GM23338 (cell line): ENCODE data around the gene IFRD1. TPM values are rescaled to one million over a fixed set of nuclear protein-coding genes. Genes with fewer than 3 reads are reported as not detected.
"Not testable (repeated sequence)": the region's sequence is repeated elsewhere in the genome, so short reads cannot be mapped to it uniquely, and the experiment has no call there.

Experiments used
- ATAC-seq: fragments of 200-7000 bp; cut with Tn5 transposase; 3 replicates; pipeline ENCODE4 v1.9.1; 2020
- DNase-seq: peaks from one replicate; pipeline ENCODE4 v3.0.0-alpha.2; 2015; ENCODE audit warnings: low spot score
- H2AFZ ChIP-seq: fragments of 200-600 bp; sonication (generic); 2 replicates; pipeline ENCODE4 v1.8.0; 2016; ENCODE audit warnings: antibody characterized with exemption, mild to moderate bottlenecking, moderate library complexity
- H3F3A ChIP-seq: fragments of 200-600 bp; sonication (generic); replicated peaks from 2 replicates; pipeline ENCODE4 v1.8.0; 2017; ENCODE audit warnings: antibody characterized with exemption, mixed run types, low read depth
- H3K27ac ChIP-seq: fragments of 200-600 bp; sonication (generic); 2 replicates; pipeline ENCODE4 v1.6.1; 2016; ENCODE audit warnings: low read depth
- H3K27me3 ChIP-seq: fragments of 200-600 bp; sonication (generic); 2 replicates; pipeline ENCODE4 v1.8.0; 2016; ENCODE audit warnings: mild to moderate bottlenecking, mixed run types, moderate library complexity; ENCODE audit not compliant: insufficient read depth
- H3K36me3 ChIP-seq: fragments of 200-600 bp; sonication (generic); 2 replicates; pipeline ENCODE4 v1.8.0; 2016; ENCODE audit warnings: mild to moderate bottlenecking; ENCODE audit not compliant: insufficient read depth
- H3K4me1 ChIP-seq: fragments of 200-600 bp; sonication (generic); 2 replicates; pipeline ENCODE4 v1.8.0; 2016; ENCODE audit warnings: mild to moderate bottlenecking, moderate library complexity; ENCODE audit not compliant: insufficient read depth
- H3K4me2 ChIP-seq: fragments of 200-600 bp; sonication (generic); 2 replicates; pipeline ENCODE4 v1.7.1; 2017; ENCODE audit warnings: mixed run types
- H3K4me3 ChIP-seq: fragments of 200-600 bp; sonication (generic); 2 replicates; pipeline ENCODE4 v1.6.1; 2016; ENCODE audit warnings: mixed run types
- H3K79me2 ChIP-seq: fragments of 200-600 bp; sonication (generic); replicated peaks from 2 replicates; pipeline ENCODE4 v1.8.0; 2017; ENCODE audit warnings: mild to moderate bottlenecking; ENCODE audit not compliant: insufficient read depth
- H3K9me2 ChIP-seq: fragments of 200-600 bp; sonication (generic); 2 replicates; pipeline ENCODE4 v1.8.0; 2017; ENCODE audit not compliant: insufficient read depth
- H4K20me1 ChIP-seq: fragments of 200-600 bp; sonication (generic); replicated peaks from 2 replicates; pipeline ENCODE4 v1.8.0; 2017; ENCODE audit warnings: mild to moderate bottlenecking; ENCODE audit not compliant: insufficient read depth
- H3K27ac Mint-ChIP-seq: 2 replicates; pipeline ENCODE4 v1.8.0; 2020; ENCODE audit warnings: inconsistent platforms, mild to moderate bottlenecking, moderate library complexity, mixed read lengths
- H3K27me3 Mint-ChIP-seq: 3 replicates; pipeline ENCODE4 v1.8.0; 2022; ENCODE audit warnings: low read depth, mild to moderate bottlenecking, moderate library complexity, mixed read lengths, inconsistent platforms; ENCODE audit not compliant: insufficient read depth, poor library complexity
- H3K36me3 Mint-ChIP-seq: 3 replicates; pipeline ENCODE4 v1.8.0; 2021; ENCODE audit warnings: low read depth, mild to moderate bottlenecking, inconsistent platforms, moderate library complexity, mixed read lengths
- H3K4me1 Mint-ChIP-seq: 3 replicates; pipeline ENCODE4 v1.8.0; 2020; ENCODE audit warnings: mild to moderate bottlenecking, inconsistent platforms, mixed read lengths
- H3K4me3 Mint-ChIP-seq: 3 replicates; pipeline ENCODE4 v1.8.0; 2021; ENCODE audit warnings: moderate library complexity, mild to moderate bottlenecking, inconsistent platforms, mixed read lengths
- H3K9me3 Mint-ChIP-seq: 3 replicates; pipeline ENCODE4 v1.8.0; 2020; ENCODE audit warnings: moderate library complexity, mild to moderate bottlenecking, inconsistent platforms, mixed read lengths
- CTCF ChIP-seq, 2 experiments: fragments of 200-600 bp in 1 of 2; sonication (generic) in 1 of 2; conservative IDR thresholded peaks; 2 replicates each; pipeline versions ENCODE4 v1.5.1 to v1.6.1; 2016 to 2017; ENCODE audit warnings: antibody characterized with exemption in 2 of 2, low read depth in 2 of 2, mild to moderate bottlenecking in 2 of 2, moderate library complexity in 1 of 2
- EZH2phosphoT487 ChIP-seq: fragments of 200-600 bp; sonication (generic); IDR thresholded peaks from one replicate; pipeline ENCODE4 v1.8.1; 2018; ENCODE audit warnings: antibody characterized with exemption; ENCODE audit not compliant: unreplicated experiment
- NANOG ChIP-seq: IDR thresholded peaks from 2 replicates; pipeline ENCODE4 v1.6.1; 2016; ENCODE audit warnings: antibody characterized with exemption, borderline replicate concordance
- ZNF462 ChIP-seq: fragments of 250-450 bp; sonication (Bioruptor Pico); IDR thresholded peaks from 2 replicates; pipeline ENCODE4 v1.5.0; 2020; ENCODE audit warnings: mild to moderate bottlenecking, moderate library complexity
- polyA plus RNA-seq: library from polyadenylated mRNA; unstranded; fragments of >200 nt; fragmentation: Nextera tagmentation; extraction: Ambion mirVana; gene quantifications from 2 replicates; pipeline ENCODE4 v1.2.1, GENCODE V29; 2016
- total RNA-seq: library from RNA; depleted of rRNA; stranded (reverse); fragments of >200 nt; shearing (Covaris generic); gene quantifications from 2 replicates; pipeline ENCODE4 v1.2.3, GENCODE V29; 2014

IFRD1 gene
- total and polyA plus RNA-seq, 2 experiments from 2014 or later, result 69.6 to 73.6 TPM

- Mint-ChIP-seq H3K27me3 (no peaks in the 10 kb centered on the region), H3K27ac (no peak overlapping the region)
- no peak overlapping the region for H3K27ac ChIP-seq
Measured at GRCh38 chr7:112512451-112513210, 62.4 kb downstream of the IFRD1 start.

GRCh38 chr7:112515989-112516388 is 65.7 kb downstream of the IFRD1 start:
- Histone ChIP-seq H3K79me2 (no peaks in the 10 kb centered on the region), H4K20me1 (no peaks in the 10 kb centered on the region), H3K36me3 (no peaks in the 10 kb centered on the region), H3F3A (no peaks in the 10 kb centered on the region), H3K9me2 (no peaks in the 10 kb centered on the region), H3K4me1 (no peaks in the 10 kb centered on the region), H3K27me3 (no peaks in the 10 kb centered on the region), H2AFZ (0 out of 2 replicates have a peak overlapping the region, but pooled peaks have one; percentile 32), H3K4me2 (no peak overlapping the region), H3K4me3 (no peak overlapping the region), H3K27ac (no peak overlapping the region)
- H3K4me1 Mint-ChIP-seq, result peaks cover 4% of the 10 kb centered on the region; the same call in 2 of the 3 replicates
- ATAC-seq (peak; percentile 69), DNase-seq (peak; percentile 32)
- no peaks in the 10 kb centered on the region for H3K9me3 Mint-ChIP-seq
- TF ChIP-seq CTCF (conservative IDR thresholded peaks at IDR 0.05; ENCODE audit: low read depth in 2 of 2) (peak; percentile 42 to 56), ZNF462 (CRISPR knock-in tag) (no peak)
- no peaks in the 10 kb centered on the region for H3K36me3 Mint-ChIP-seq
- H3K27me3 Mint-ChIP-seq, result no peaks in the 10 kb centered on the region
- no peak overlapping the region for H3K27ac Mint-ChIP-seq
- H3K4me3 Mint-ChIP-seq, result no peak overlapping the region

More at GRCh38 chr7:112512451-112513210, 62.4 kb downstream of the IFRD1 start:
- H3K4me1 ChIP-seq, result no peaks in the 10 kb centered on the region
- H3K4me3 ChIP-seq, result no peak overlapping the region
- H3K9me2 ChIP-seq, result no peaks in the 10 kb centered on the region
- no peaks in the 10 kb centered on the region for H3K36me3 Mint-ChIP-seq
- no peak overlapping the region for H3K4me2 ChIP-seq
- no peaks in the 10 kb centered on the region for H3K9me3 Mint-ChIP-seq
- TF ChIP-seq NANOG (no peak), EZH2phosphoT487 (no peak)
- peaks cover 4% of the 10 kb centered on the region; the same call in 2 of the 3 replicates for H3K4me1 Mint-ChIP-seq
- no peaks in the 10 kb centered on the region for H3K79me2 ChIP-seq
- no peak overlapping the region for H2AFZ ChIP-seq
- H3K27me3 ChIP-seq, result no peaks in the 10 kb centered on the region
- no peaks in the 10 kb centered on the region for H3F3A ChIP-seq
- H3K36me3 ChIP-seq, result no peaks in the 10 kb centered on the region
- DNase-seq (no peak), ATAC-seq (no peak)
- H3K4me3 Mint-ChIP-seq, result no peak overlapping the region
- H4K20me1 ChIP-seq, result no peaks in the 10 kb centered on the region

GRCh38 chr7:112516418-112516817 is 66.2 kb downstream of the IFRD1 start:
- H3K27me3 ChIP-seq, result not testable (repeated sequence)

More at GRCh38 chr7:112516418-112516817, 66.2 kb downstream of the IFRD1 start:
- not testable (repeated sequence) for H3K36me3 ChIP-seq, H3K27ac ChIP-seq, H3K27me3 Mint-ChIP-seq, H3K4me3 Mint-ChIP-seq, H3K4me3 ChIP-seq, H3K27ac Mint-ChIP-seq, H3K9me2 ChIP-seq, H3K79me2 ChIP-seq, H3K36me3 Mint-ChIP-seq, ATAC-seq, H3K4me1 Mint-ChIP-seq, H3F3A ChIP-seq, H3K9me3 Mint-ChIP-seq, DNase-seq, H4K20me1 ChIP-seq, H3K4me1 ChIP-seq, H3K4me2 ChIP-seq
- H2AFZ ChIP-seq, result 0 out of 2 replicates have a peak overlapping the region, but pooled peaks have one; percentile 32
